Sigmoid colon (tissue), 4 donors: ENCODE results near the gene FNDC3A.

Experiments
- EP300 ChIP-seq, 4 donors: sonication (generic); formaldehyde crosslinking; IDR thresholded peaks; one replicate each; pipeline ENCODE4 v1.6.1; 2017; ENCODE audit warnings: antibody characterized with exemption in 4 of 4
- POLR2A ChIP-seq, 2 donors: fragments of 450-650 bp; IDR thresholded peaks; one replicate each; pipeline ENCODE4 v1.6.1; 2016; ENCODE audit warnings: antibody characterized with exemption in 2 of 2, mild to moderate bottlenecking in 2 of 2, moderate library complexity in 2 of 2
- TF ChIP-seq, protein P1 (sequence below), 4 experiments: fragments of 450-650 bp in 3 of 4; fragments of 200-600 bp in 1 of 4; IDR thresholded peaks; one replicate each; pipeline ENCODE4 v1.5.1; 2016 to 2019; ENCODE audit warnings: antibody characterized with exemption in 4 of 4, mild to moderate bottlenecking in 3 of 4, moderate library complexity in 2 of 4

DNA sequence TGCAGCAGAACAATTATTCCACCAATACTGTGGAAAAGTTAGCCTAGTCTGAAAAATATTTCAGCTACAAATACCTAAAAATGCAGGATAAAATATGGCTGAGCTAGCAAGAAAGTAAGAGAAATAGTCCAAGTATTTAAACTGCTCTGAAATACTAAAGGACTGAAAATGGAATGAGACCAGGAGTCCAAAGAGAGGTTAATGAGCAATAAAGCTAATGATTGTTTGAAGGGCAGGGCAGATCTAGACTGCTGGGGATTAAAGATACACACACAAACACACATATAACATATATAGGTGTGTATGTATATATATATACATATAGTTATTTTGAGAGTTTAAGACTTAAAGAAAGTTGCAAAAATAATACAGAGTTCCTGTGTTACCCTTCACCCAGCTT, 269.4 kb downstream of the FNDC3A start:
- no peak for TF ChIP-seq EP300 (IDR thresholded peaks at IDR 0.05)
- TF ChIP-seq, protein P1, sequence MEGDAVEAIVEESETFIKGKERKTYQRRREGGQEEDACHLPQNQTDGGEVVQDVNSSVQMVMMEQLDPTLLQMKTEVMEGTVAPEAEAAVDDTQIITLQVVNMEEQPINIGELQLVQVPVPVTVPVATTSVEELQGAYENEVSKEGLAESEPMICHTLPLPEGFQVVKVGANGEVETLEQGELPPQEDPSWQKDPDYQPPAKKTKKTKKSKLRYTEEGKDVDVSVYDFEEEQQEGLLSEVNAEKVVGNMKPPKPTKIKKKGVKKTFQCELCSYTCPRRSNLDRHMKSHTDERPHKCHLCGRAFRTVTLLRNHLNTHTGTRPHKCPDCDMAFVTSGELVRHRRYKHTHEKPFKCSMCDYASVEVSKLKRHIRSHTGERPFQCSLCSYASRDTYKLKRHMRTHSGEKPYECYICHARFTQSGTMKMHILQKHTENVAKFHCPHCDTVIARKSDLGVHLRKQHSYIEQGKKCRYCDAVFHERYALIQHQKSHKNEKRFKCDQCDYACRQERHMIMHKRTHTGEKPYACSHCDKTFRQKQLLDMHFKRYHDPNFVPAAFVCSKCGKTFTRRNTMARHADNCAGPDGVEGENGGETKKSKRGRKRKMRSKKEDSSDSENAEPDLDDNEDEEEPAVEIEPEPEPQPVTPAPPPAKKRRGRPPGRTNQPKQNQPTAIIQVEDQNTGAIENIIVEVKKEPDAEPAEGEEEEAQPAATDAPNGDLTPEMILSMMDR (IDR thresholded peaks at IDR 0.05): no peak
- TF ChIP-seq POLR2A (IDR thresholded peaks at IDR 0.05): no peak
